Keratinocyte (primary cell): ENCODE measurements around the gene CAPZB. TPM values are rescaled to one million over a fixed set of nuclear protein-coding genes. Genes with fewer than 3 reads are reported as not detected.

ENCODE experiments used
- DNase-seq: peaks from one replicate; pipeline ENCODE4 v3.0.0-alpha.2; 2011; ENCODE audit warnings: low read depth, missing footprints, low spot score
- FAIRE-seq: peaks from 2 replicates; lab custom pipeline; 2011; peaks lifted over from hg19 to GRCh38; lab: Jason Lieb, UNC
- H2AFZ ChIP-seq: 2 replicates; pipeline ENCODE4 v1.6.0; 2012; ENCODE audit warnings: low read length, control low read depth, inconsistent platforms; ENCODE audit not compliant: control insufficient read depth
- H3K27ac ChIP-seq: 2 replicates; pipeline ENCODE4 v1.5.1; 2011; ENCODE audit warnings: low read length; ENCODE audit not compliant: control insufficient read depth, insufficient read depth
- H3K27me3 ChIP-seq: 3 replicates; pipeline ENCODE4 v1.6.0; 2011; ENCODE audit warnings: low read length; ENCODE audit not compliant: control insufficient read depth, insufficient read depth; ENCODE audit errors: extremely low read depth
- H3K36me3 ChIP-seq, 2 experiments: 2 replicates in 1 of 2; 3 replicates in 1 of 2; pipeline ENCODE4 v1.5.1; 2011; ENCODE audit warnings: low read length in 2 of 2, mild to moderate bottlenecking in 1 of 2; ENCODE audit not compliant: control insufficient read depth in 2 of 2, insufficient read depth in 2 of 2; ENCODE audit errors: extremely low read depth in 1 of 2
- H3K4me1 ChIP-seq: 3 replicates; pipeline ENCODE4 v1.5.1; 2011; ENCODE audit warnings: low read length; ENCODE audit not compliant: control insufficient read depth, insufficient read depth; ENCODE audit errors: extremely low read depth
- H3K4me2 ChIP-seq: 3 replicates; pipeline ENCODE4 v1.6.0; 2011; ENCODE audit warnings: low read depth, low read length; ENCODE audit not compliant: control insufficient read depth, insufficient read depth; ENCODE audit errors: extremely low read depth
- H3K4me3 ChIP-seq, 3 experiments: fragments of 200-600 bp in 1 of 3; sonication (generic) in 1 of 3; 2 replicates in 2 of 3; 3 replicates in 1 of 3; pipeline ENCODE4 v1.5.1; 2011 to 2016; ENCODE audit warnings: low read length in 3 of 3, mild to moderate bottlenecking in 3 of 3, control low read depth in 2 of 3, inconsistent platforms in 1 of 3, low read depth in 1 of 3, mixed read lengths in 1 of 3, mixed run types in 1 of 3, moderate library complexity in 1 of 3; ENCODE audit not compliant: control insufficient read depth in 2 of 3, insufficient read depth in 2 of 3; ENCODE audit errors: extremely low read depth in 1 of 3
- H3K79me2 ChIP-seq: 2 replicates; pipeline ENCODE4 v1.6.0; 2012; ENCODE audit warnings: low read length; ENCODE audit not compliant: control insufficient read depth, insufficient read depth
- H3K9ac ChIP-seq: 3 replicates; pipeline ENCODE4 v1.6.0; 2011; ENCODE audit warnings: low read length; ENCODE audit not compliant: control insufficient read depth, insufficient read depth; ENCODE audit errors: extremely low read depth
- H3K9me1 ChIP-seq: 3 replicates; pipeline ENCODE4 v1.6.0; 2011; ENCODE audit warnings: low read length; ENCODE audit not compliant: control insufficient read depth, insufficient read depth; ENCODE audit errors: extremely low read depth
- H3K9me3 ChIP-seq: 2 replicates; pipeline ENCODE4 v1.5.1; 2012; ENCODE audit warnings: low read depth, low read length; ENCODE audit not compliant: control insufficient read depth
- H4K20me1 ChIP-seq: 3 replicates; pipeline ENCODE4 v1.6.0; 2011; ENCODE audit warnings: low read length; ENCODE audit not compliant: control insufficient read depth, insufficient read depth; ENCODE audit errors: extremely low read depth
- CTCF ChIP-seq, 3 experiments: IDR thresholded peaks in 1 of 3; conservative IDR thresholded peaks in 1 of 3; optimal IDR thresholded peaks in 1 of 3; 2 replicates in 2 of 3; 3 replicates in 1 of 3; pipeline versions ENCODE3 to v1.5.1; 2011; ENCODE audit warnings: low read length in 3 of 3, mild to moderate bottlenecking in 3 of 3, moderate library complexity in 2 of 3, control low read depth in 1 of 3, inconsistent platforms in 1 of 3; ENCODE audit not compliant: insufficient read depth in 2 of 3; ENCODE audit errors: extremely low read depth in 1 of 3
- EZH2 ChIP-seq: IDR thresholded peaks from one replicate; pipeline ENCODE4 v1.6.1; 2012; ENCODE audit warnings: inconsistent platforms, mild to moderate bottlenecking, low read length, moderate library complexity
- dilution Hi-C: fragments of 300-500 bp; cut with MboI; formaldehyde crosslinking; loops from one replicate; pipeline ENCODE4 v1.7.0; 2020; ENCODE audit warnings: low sequenced_read_pairs; ENCODE audit not compliant: extremely low pct_ligation_motif_present
- polyA plus RNA-seq, 5 experiments: library from polyadenylated mRNA; depleted of rRNA in 3 of 5; stranded (reverse) in 3 of 5; stranded (forward) in 1 of 5; unstranded in 1 of 5; fragments of >200 nt; gene quantifications; 1 replicate in 1 of 5; 2 replicates in 3 of 5; 3 replicates in 1 of 5; pipeline versions ENCODE4 v1.2.1 to v1.2.3, GENCODE V29; 2011 to 2012; ENCODE audit warnings: missing spikeins in 2 of 5, low read depth in 1 of 5, low replicate concordance in 1 of 5

CAPZB gene
- polyA plus RNA-seq, 1 donor (not counting 4 experiments of a cell fraction or from before 2014, with no cell fraction given), result 193 TPM

- Histone ChIP-seq H4K20me1 (no peaks in the 10 kb centered on the region), H3K27ac (no peak overlapping the region), H3K9ac (no peak overlapping the region)
Measured at GRCh38 chr1:19348441-19349198, 136.7 kb downstream of the CAPZB start.

GRCh38 chr1:19347533-19348172 is 137.7 kb downstream of the CAPZB start:
- Histone ChIP-seq H3K27ac (no peak overlapping the region), H3K36me3 (peaks cover 23 to 45% of the 10 kb centered on the region in 2 experiments), H4K20me1 (no peaks in the 10 kb centered on the region), H3K9ac (no peak overlapping the region), H3K4me2 (no peak overlapping the region), H3K4me3 (no peak overlapping the region), H3K4me1 (no peaks in the 10 kb centered on the region), H3K9me3 (no peaks in the 10 kb centered on the region), H3K9me1 (no peaks in the 10 kb centered on the region), H3K27me3 (no peaks in the 10 kb centered on the region), H3K79me2 (no peaks in the 10 kb centered on the region), H2AFZ (no peak overlapping the region)
- FAIRE-seq (no peak), DNase-seq (no peak)
- dilution Hi-C loops, result no loop called here
- TF ChIP-seq EZH2 (no peak), CTCF (optimal IDR thresholded peaks at IDR 0.05 in 1 of 3, IDR thresholded peaks at IDR 0.05 in 1 of 3, conservative IDR thresholded peaks at IDR 0.05 in 1 of 3; ENCODE audit: extremely low read depth in 1 of 3, insufficient read depth in 2 of 3, low read length in 3 of 3) (no peak)

More at GRCh38 chr1:19348441-19349198, 136.7 kb downstream of the CAPZB start:
- no peak for FAIRE-seq
- Histone ChIP-seq H2AFZ (no peak overlapping the region), H3K9me3 (no peaks in the 10 kb centered on the region), H3K79me2 (no peaks in the 10 kb centered on the region), H3K9me1 (no peaks in the 10 kb centered on the region), H3K4me2 (no peak overlapping the region), H3K4me3 (no peak overlapping the region), H3K36me3 (peaks cover 17 to 43% of the 10 kb centered on the region in 2 experiments), H3K27me3 (no peaks in the 10 kb centered on the region), H3K4me1 (no peaks in the 10 kb centered on the region)
- dilution Hi-C loops, result no loop called here
- DNase-seq, result no peak
- TF ChIP-seq CTCF (optimal IDR thresholded peaks at IDR 0.05 in 1 of 3, IDR thresholded peaks at IDR 0.05 in 1 of 3, conservative IDR thresholded peaks at IDR 0.05 in 1 of 3; ENCODE audit: extremely low read depth in 1 of 3, insufficient read depth in 2 of 3, low read length in 3 of 3), result no peak
- no peak for TF ChIP-seq EZH2
